H1 (cell line): Measurements from ENCODE around the gene AHRR. TPM values are rescaled to one million over a fixed set of nuclear protein-coding genes. Genes with fewer than 3 reads are reported as not detected.

Experiments
- CTCF ChIA-PET: fragments of 300-600 bp; sonication (Branson Sonifier 250); formaldehyde crosslinking; loops from one replicate; lab custom pipeline; 2021; ENCODE audit not compliant: partially characterized antibody; lab: Charles Lee
- POLR2A ChIA-PET: fragments of 300-600 bp; sonication (Branson Sonifier 250); formaldehyde crosslinking; loops from one replicate; lab custom pipeline; 2021; ENCODE audit warnings: inconsistent platforms; ENCODE audit not compliant: partially characterized antibody; lab: Charles Lee
- DNase-seq, 2 experiments: peaks; one replicate each; pipeline versions ENCODE4 v3.0.0 to v3.0.0-alpha.2; 2010 to 2022; ENCODE audit warnings: low spot score in 2 of 2, low read depth in 1 of 2, mixed read lengths in 1 of 2
- FAIRE-seq: peaks from 2 replicates; lab custom pipeline; 2011; peaks lifted over from hg19 to GRCh38; lab: Jason Lieb, UNC
- H2AFZ ChIP-seq: 2 replicates; pipeline ENCODE4 v1.8.1; 2012; ENCODE audit warnings: low read length, inconsistent platforms
- H2AK5ac ChIP-seq: 2 replicates; pipeline ENCODE4 v1.6.1; 2013; ENCODE audit warnings: low read depth, low read length
- H2BK120ac ChIP-seq: replicated peaks from 2 replicates; pipeline ENCODE3; 2013; ENCODE audit warnings: low read depth, low read length, inconsistent platforms
- H2BK12ac ChIP-seq: 2 replicates; pipeline ENCODE4 v1.6.1; 2013; ENCODE audit warnings: low read depth, low read length
- H2BK15ac ChIP-seq: 2 replicates; pipeline ENCODE4 v1.6.1; 2013; ENCODE audit warnings: low read length
- H2BK20ac ChIP-seq: 2 replicates; pipeline ENCODE4 v1.6.1; 2013; ENCODE audit warnings: low read length
- H2BK5ac ChIP-seq: 2 replicates; pipeline ENCODE4 v1.6.1; 2013; ENCODE audit warnings: low read depth, low read length
- H3K14ac ChIP-seq: 2 replicates; pipeline ENCODE4 v1.6.1; 2013; ENCODE audit warnings: inconsistent platforms; ENCODE audit not compliant: insufficient read length
- H3K18ac ChIP-seq: 2 replicates; pipeline ENCODE4 v1.6.1; 2013; ENCODE audit warnings: low read length; ENCODE audit errors: extremely low read depth
- H3K23ac ChIP-seq: 2 replicates; pipeline ENCODE4 v1.6.1; 2013; ENCODE audit warnings: inconsistent platforms; ENCODE audit not compliant: insufficient read length
- H3K23me2 ChIP-seq: 2 replicates; pipeline ENCODE4 v1.6.1; 2013; ENCODE audit warnings: low read depth, low read length
- H3K27ac ChIP-seq: 2 replicates; pipeline ENCODE4 v1.6.1; 2011; ENCODE audit warnings: low read depth, low read length, inconsistent platforms
- H3K27me3 ChIP-seq, 4 experiments: replicated peaks in 1 of 4; 1 replicate in 1 of 4; 2 replicates in 3 of 4; pipeline versions ENCODE4 v1.6.1 to v1.8.1; 2011 to 2013; ENCODE audit warnings: low read length in 3 of 4, mild to moderate bottlenecking in 3 of 4, inconsistent platforms in 2 of 4, mixed read lengths in 2 of 4, moderate library complexity in 1 of 4; ENCODE audit not compliant: control insufficient read depth in 3 of 4, insufficient read depth in 3 of 4; ENCODE audit errors: extremely low read depth in 1 of 4
- H3K36me3 ChIP-seq, 4 experiments: 2 replicates each; pipeline versions ENCODE4 v1.6.1 to v1.8.1; 2011 to 2013; ENCODE audit warnings: mild to moderate bottlenecking in 4 of 4, low read length in 3 of 4, moderate library complexity in 2 of 4, control low read depth in 1 of 4, inconsistent platforms in 1 of 4; ENCODE audit not compliant: insufficient read depth in 4 of 4, control insufficient read depth in 2 of 4
- H3K4ac ChIP-seq: replicated peaks from 2 replicates; pipeline ENCODE3; 2013; ENCODE audit warnings: low read length, low read depth, mixed read lengths, inconsistent platforms; ENCODE audit not compliant: insufficient read length
- H3K4me1 ChIP-seq, 4 experiments: replicated peaks in 1 of 4; 1 replicate in 1 of 4; 2 replicates in 3 of 4; pipeline versions ENCODE4 v1.6.1 to v1.8.1; 2011 to 2013; ENCODE audit warnings: low read length in 3 of 4, inconsistent platforms in 2 of 4, mixed read lengths in 1 of 4; ENCODE audit not compliant: insufficient read depth in 4 of 4, control insufficient read depth in 3 of 4
- H3K4me2 ChIP-seq, 2 experiments: 2 replicates each; pipeline versions ENCODE4 v1.6.1 to v1.8.1; 2011 to 2013; ENCODE audit warnings: low read depth in 2 of 2, low read length in 2 of 2, control low read depth in 1 of 2, inconsistent platforms in 1 of 2, mild to moderate bottlenecking in 1 of 2; ENCODE audit not compliant: insufficient read depth in 1 of 2
- H3K4me3 ChIP-seq, 4 experiments: fragments of 200-600, 300-600 bp in 1 of 4; sonication (generic), shearing (Covaris generic), sonication (Bioruptor Twin) in 1 of 4; 2 replicates each; pipeline versions ENCODE4 v1.5.1 to v1.8.1; 2011 to 2016; ENCODE audit warnings: low read length in 4 of 4, low read depth in 3 of 4, control low read depth in 2 of 4, inconsistent platforms in 2 of 4, mild to moderate bottlenecking in 2 of 4, mixed read lengths in 1 of 4, moderate library complexity in 1 of 4; ENCODE audit not compliant: insufficient read depth in 2 of 4; ENCODE audit errors: extremely low read depth in 1 of 4
- H3K56ac ChIP-seq: replicated peaks from 2 replicates; pipeline ENCODE3; 2013; ENCODE audit warnings: low read depth, mild to moderate bottlenecking, mixed read lengths, low read length, inconsistent platforms; ENCODE audit not compliant: insufficient read length
- H3K79me1 ChIP-seq: 2 replicates; pipeline ENCODE4 v1.6.1; 2013; ENCODE audit warnings: low read depth, low read length, control low read depth
- H3K79me2 ChIP-seq, 2 experiments: 2 replicates each; pipeline versions ENCODE4 v1.6.1 to v1.8.1; 2012 to 2013; ENCODE audit warnings: low read length in 2 of 2, mild to moderate bottlenecking in 2 of 2, inconsistent platforms in 1 of 2; ENCODE audit not compliant: insufficient read depth in 2 of 2, control insufficient read depth in 1 of 2
- H3K9ac ChIP-seq, 4 experiments: replicated peaks in 1 of 4; 1 replicate in 1 of 4; 2 replicates in 3 of 4; pipeline versions ENCODE4 v1.6.1 to v1.8.1; 2011 to 2013; ENCODE audit warnings: low read depth in 3 of 4, low read length in 3 of 4, control low read depth in 2 of 4, mild to moderate bottlenecking in 2 of 4, moderate library complexity in 2 of 4, inconsistent platforms in 1 of 4; ENCODE audit errors: extremely low read depth in 1 of 4
- H3K9me3 ChIP-seq, 2 experiments: 2 replicates each; pipeline versions ENCODE4 v1.6.1 to v1.8.1; 2012 to 2013; ENCODE audit warnings: mild to moderate bottlenecking in 2 of 2, moderate library complexity in 2 of 2, control low read depth in 1 of 2, inconsistent platforms in 1 of 2, low read depth in 1 of 2, low read length in 1 of 2, mixed read lengths in 1 of 2; ENCODE audit not compliant: insufficient read depth in 2 of 2
- H4K20me1 ChIP-seq, 2 experiments: replicated peaks in 1 of 2; 2 replicates each; pipeline versions ENCODE3 to v1.8.1; 2011 to 2013; ENCODE audit warnings: inconsistent platforms in 2 of 2, low read length in 2 of 2, mild to moderate bottlenecking in 1 of 2; ENCODE audit not compliant: insufficient read depth in 2 of 2, control insufficient read depth in 1 of 2
- H4K5ac ChIP-seq: 2 replicates; pipeline ENCODE4 v1.6.1; 2013; ENCODE audit warnings: low read length, low read depth, mixed read lengths, inconsistent platforms; ENCODE audit not compliant: insufficient read length
- H4K8ac ChIP-seq: 2 replicates; pipeline ENCODE4 v1.8.0; 2013; ENCODE audit warnings: mild to moderate bottlenecking, moderate library complexity, low read length, inconsistent platforms; ENCODE audit not compliant: insufficient read depth; ENCODE audit errors: extremely low read depth
- H4K91ac ChIP-seq: replicated peaks from 2 replicates; pipeline ENCODE3; 2013; ENCODE audit warnings: low read length, mixed read lengths, inconsistent platforms; ENCODE audit not compliant: insufficient read length
- CHD2 ChIP-seq: IDR thresholded peaks from 2 replicates; pipeline ENCODE4 v1.6.1; 2012; ENCODE audit warnings: low read length, improper control_type of control experiment
- CTCF ChIP-seq, 3 experiments: IDR thresholded peaks; 1 replicate in 2 of 3; 2 replicates in 1 of 3; pipeline versions ENCODE4 v1.5.1 to v1.6.1; 2011; ENCODE audit warnings: low read length in 3 of 3, mild to moderate bottlenecking in 3 of 3, inconsistent platforms in 2 of 3, low read depth in 1 of 3, moderate library complexity in 1 of 3; ENCODE audit not compliant: insufficient read depth in 1 of 3; ENCODE audit errors: control extremely low read depth in 1 of 3
- HDAC2 ChIP-seq, 2 experiments: fragments of 300-600 bp in 1 of 2; sonication (generic) in 1 of 2; IDR thresholded peaks; 2 replicates each; pipeline ENCODE4 v1.6.1; 2011 to 2012; ENCODE audit warnings: low read depth in 2 of 2, low read length in 2 of 2, mild to moderate bottlenecking in 2 of 2, moderate library complexity in 2 of 2, borderline replicate concordance in 1 of 2, inconsistent platforms in 1 of 2
- KDM5A ChIP-seq: fragments of 200-600 bp; IDR thresholded peaks from 2 replicates; pipeline ENCODE4 v1.7.1; 2012; ENCODE audit warnings: mild to moderate bottlenecking, low read length, inconsistent platforms, mixed read lengths
- MAFK ChIP-seq: IDR thresholded peaks from 2 replicates; pipeline ENCODE4 v1.6.1; 2012; ENCODE audit warnings: low read depth, mild to moderate bottlenecking, improper control_type of control experiment, low read length
- RXRA ChIP-seq: IDR thresholded peaks from 2 replicates; pipeline ENCODE4 v1.6.1; 2011; ENCODE audit warnings: low read depth, mild to moderate bottlenecking, low read length, moderate library complexity; ENCODE audit not compliant: insufficient read depth
- SAP30 ChIP-seq: fragments of 300-600 bp; sonication (generic); IDR thresholded peaks from 2 replicates; pipeline ENCODE4 v1.7.1; 2012; ENCODE audit warnings: low read length, moderate library complexity, mild to moderate bottlenecking, inconsistent platforms; ENCODE audit not compliant: insufficient read depth, insufficient replicate concordance
- SP1 ChIP-seq: IDR thresholded peaks from 2 replicates; pipeline ENCODE4 v1.6.1; 2011; ENCODE audit warnings: low read depth, low read length
- ZNF274 ChIP-seq: IDR thresholded peaks from 2 replicates; pipeline ENCODE4 v1.7.0; 2012; ENCODE audit warnings: low read length, borderline replicate concordance; ENCODE audit errors: extremely low read depth
- WGBS, 2 experiments: shearing (Covaris generic) in 1 of 2; methylation state at CpG; one replicate each; pipeline versions ENCODE4 v1.1.6 to v1.1.7; 2013 to 2015; ENCODE audit warnings: low lambda C conversion rate in 2 of 2, mixed read lengths in 2 of 2, inconsistent platforms in 1 of 2, low coverage in 1 of 2, missing lambda C conversion rate in 1 of 2; ENCODE audit not compliant: insufficient replicate concordance in 2 of 2, insufficient coverage in 1 of 2, insufficient read length in 1 of 2; ENCODE audit errors: extremely low coverage in 1 of 2, missing lambda C conversion rate in 1 of 2; 5-methylcytosine and 5-hydroxymethylcytosine counted together
- polyA plus RNA-seq, 7 experiments: library from polyadenylated mRNA; depleted of rRNA in 3 of 7; stranded (reverse) in 5 of 7; unstranded in 2 of 7; fragments of >200 nt in 5 of 7; fragments of 200-250 nt in 2 of 7; gene quantifications; 1 replicate in 5 of 7; 2 replicates in 1 of 7; 4 replicates in 1 of 7; pipeline versions ENCODE4 v1.2.1 to v1.2.3, GENCODE V29; 2011 to 2013; ENCODE audit warnings: missing spikeins in 2 of 7, mixed read lengths in 2 of 7
- total RNA-seq: library from RNA; stranded (reverse); fragmentation: NEBNext Ultra II Directional; extraction: Animal tissue kit (Norgen Biotek cat#: 25700); gene quantifications from 2 replicates; pipeline ENCODE4 v1.2.1, GENCODE V29; 2021

The AHRR gene
- total and polyA plus RNA-seq, 2 of the 8 experiments (the other 6 are each of a cell fraction or from before 2014, with no cell fraction given), result 0.41 to 0.80 TPM

GRCh38 chr5:420632-421286, 99.2 kb downstream of the AHRR start:
- no peak overlapping the region for H3K14ac ChIP-seq
- H2BK12ac ChIP-seq, result no peak overlapping the region
- no peak overlapping the region for H3K9ac ChIP-seq
- H2BK120ac ChIP-seq, result no peak overlapping the region
- no peak overlapping the region for H3K4me3 ChIP-seq
- no peaks in the 10 kb centered on the region for H4K20me1 ChIP-seq
- peaks cover 0 to 2% (median 0%) of the 10 kb centered on the region in 4 experiments; a peak in 1 of 7 replicates for H3K27me3 ChIP-seq
- no peak overlapping the region for H3K27ac ChIP-seq
- CTCF ChIA-PET, result interaction anchor here (0.9 to 9.1 kb wide), 4 partner anchors 11 to 70 kb away, joined by 3 to 99 read pairs (median 4); no protein-coding TSS in a partner anchor
- no peak overlapping the region for H3K4ac ChIP-seq
- H4K91ac ChIP-seq, result no peak overlapping the region
- H3K36me3 ChIP-seq, result no peaks in the 10 kb centered on the region
- H3K79me1 ChIP-seq, result no peaks in the 10 kb centered on the region
- no peak overlapping the region for H3K56ac ChIP-seq
- H3K4me2 ChIP-seq, result no peak overlapping the region
- H4K5ac ChIP-seq, result no peak overlapping the region
- no peak overlapping the region for H4K8ac ChIP-seq
- H3K23me2 ChIP-seq, result no peaks in the 10 kb centered on the region
- no peak overlapping the region for H3K23ac ChIP-seq
- FAIRE-seq (no peak), DNase-seq (no peak)
- H3K18ac ChIP-seq, result no peak overlapping the region
- no peaks in the 10 kb centered on the region for H3K79me2 ChIP-seq
- POLR2A ChIA-PET, result interaction anchor here (1.7 kb wide), 1 partner anchor 21 kb away, joined by 5 read pairs; no protein-coding TSS in a partner anchor
- H2AK5ac ChIP-seq, result no peak overlapping the region
- H3K9me3 ChIP-seq, result no peaks in the 10 kb centered on the region
- WGBS, 2 experiments, result 96% methylated on average over 38 of the region's 52 CpGs; no CpG with 5 or more reads in 1 of the 2 experiments
- H2BK20ac ChIP-seq, result no peak overlapping the region
- no peak overlapping the region for H2BK15ac ChIP-seq
- H3K4me1 ChIP-seq, result peaks cover 0 to 10% (median 3%) of the 10 kb centered on the region in 4 experiments; a peak in 3 of 7 replicates
- H2AFZ ChIP-seq, result no peak overlapping the region
- H2BK5ac ChIP-seq, result no peak overlapping the region
- TF ChIP-seq MAFK (no peak), CHD2 (no peak), CTCF (IDR thresholded peaks at IDR 0.05; ENCODE audit: control extremely low read depth in 1 of 3, insufficient read depth in 1 of 3, low read depth in 1 of 3, low read length in 3 of 3) (no peak), RXRA (no peak), ZNF274 (no peak), HDAC2 (IDR thresholded peaks at IDR 0.05; ENCODE audit: borderline replicate concordance in 1 of 2, low read depth in 2 of 2, low read length in 2 of 2) (no peak), KDM5A (no peak), SAP30 (no peak), SP1 (no peak)
